ENCODE data around the gene RHBG.

- TF ChIP-seq CTCF (conservative IDR thresholded peaks at IDR 0.05 in 1 of 2, IDR thresholded peaks at IDR 0.05 in 1 of 2; ENCODE audit: extremely low read depth in 1 of 2, insufficient read depth in 1 of 2, low read depth in 1 of 2, low read length in 2 of 2), result no peak
- no peak for TF ChIP-seq EZH2 (IDR thresholded peaks at IDR 0.05; ENCODE audit: borderline replicate concordance, low read length)
Observed at GRCh38 chr1:156358641-156359040, 10.4 kb upstream of the RHBG start.
